Ovary (tissue), 9 donors: Measurements from ENCODE around the gene SBK2. TPM values are rescaled to one million over a fixed set of nuclear protein-coding genes. Genes with fewer than 3 reads are reported as not detected.
"Not testable (repeated sequence)": the region's sequence is repeated elsewhere in the genome, so short reads cannot be mapped to it uniquely, and the experiment has no call there.

ENCODE experiments used
- DNase-seq, 5 donors: peaks; one replicate each; pipeline ENCODE4 v3.0.0-alpha.2; 2019 to 2020
- H3K27ac ChIP-seq, 2 donors: fragments of 200-600 bp; one replicate each; pipeline versions ENCODE4 v1.5.1 to v1.8.0; 2019 to 2022
- H3K27me3 ChIP-seq: fragments of 200-600 bp; one replicate; pipeline ENCODE4 v1.8.0; 2022
- H3K36me3 ChIP-seq: fragments of 200-600 bp; sonication (generic); one replicate; pipeline ENCODE4 v1.5.1; 2019
- H3K4me1 ChIP-seq: one replicate; pipeline ENCODE4 v1.8.1; 2013; ENCODE audit warnings: mild to moderate bottlenecking, moderate library complexity; ENCODE audit not compliant: insufficient read depth
- H3K4me3 ChIP-seq: fragments of 200-600 bp; sonication (generic); one replicate; pipeline ENCODE4 v1.5.1; 2017
- H3K9me3 ChIP-seq, 2 donors: fragments of 200-600 bp in 1 of 2; sonication (generic) in 1 of 2; one replicate each; pipeline versions ENCODE4 v1.5.1 to v1.8.1; 2013 to 2019; ENCODE audit warnings: mild to moderate bottlenecking in 1 of 2, moderate library complexity in 1 of 2
- CTCF ChIP-seq, 3 donors: fragments of 450-650 bp in 2 of 3; fragments of 200-600 bp in 1 of 3; IDR thresholded peaks; one replicate each; pipeline versions ENCODE4 v1.5.1 to v1.8.0; 2016 to 2022; ENCODE audit warnings: antibody characterized with exemption in 3 of 3, mild to moderate bottlenecking in 1 of 3
- EP300 ChIP-seq: sonication (generic); formaldehyde crosslinking; IDR thresholded peaks from one replicate; pipeline ENCODE4 v1.6.1; 2017; ENCODE audit warnings: antibody characterized with exemption
- POLR2A ChIP-seq: fragments of 450-650 bp; IDR thresholded peaks from one replicate; pipeline ENCODE4 v1.6.1; 2017; ENCODE audit warnings: antibody characterized with exemption, mild to moderate bottlenecking, moderate library complexity
- WGBS, 3 donors: extraction: QIAGEN DNeasy Blood & Tissue Kit in 1 of 3; methylation state at CpG; one replicate each; pipeline versions ENCODE4 v1.1.5 to v1.1.7; 2013 to 2017; 5-methylcytosine and 5-hydroxymethylcytosine counted together
- intact Hi-C, 4 donors: fragments of 100-400 bp; cut with DNase I; formaldehyde crosslinking; loops; one replicate each; pipeline versions ENCODE4 v1.11.0 to v1.15.1; 2022 to 2023
- polyA plus RNA-seq, 2 donors: library from polyadenylated mRNA; stranded (reverse); fragments of 200-250 nt in 1 of 2; fragments of 350-450 nt in 1 of 2; fragmentation: Illumina TruSeq in 1 of 2; extraction: RNeasy Lipid Tissue Mini Kit (QIAGEN cat#74804) in 1 of 2; gene quantifications; one replicate each; pipeline ENCODE4 v1.2.3, GENCODE V29; 2013 to 2014
- total RNA-seq, 7 donors: library from RNA; depleted of rRNA in 2 of 7; stranded (reverse); fragments of >200 nt in 2 of 7; fragmentation: NEBNext Ultra II Directional in 3 of 7; extraction: Animal tissue kit (Norgen Biotek cat#: 25700) in 3 of 7; gene quantifications; one replicate each; pipeline versions ENCODE4 v1.1.0 to v1.2.4, GENCODE V29; 2016 to 2023
- donor health status: DM: no; HTN: no; CAD: no; lungs with moderate emphysema.
- donor health status: DM: no; HTN: no; CAD: no.
- donor health status: Bipolar disorder and iron deficiency.
- donor health status: DM: yes; HTN: yes; CAD: no.
- donor health status: DM: no; HTN: no; CAD: no.
- donor health status: DM: yes; HTN: yes; CAD: no.

The SBK2 gene
- total and polyA plus RNA-seq, 9 donors, result 0.20 to 1.0 TPM; not detected in 7

GRCh38 chr19:55535173-55535964 is 1.6 kb downstream of the SBK2 start:
- H3K4me3 ChIP-seq, result no peak overlapping the region
- no peaks in the 10 kb centered on the region for H3K27me3 ChIP-seq
- H3K4me1 ChIP-seq, result no peaks in the 10 kb centered on the region
- DNase-seq, result no peak
- no peak overlapping the region for H3K27ac ChIP-seq
- no peak for TF ChIP-seq POLR2A
- no peaks in the 10 kb centered on the region for H3K9me3 ChIP-seq
- intact Hi-C loops, result no loop called here
- H3K36me3 ChIP-seq, result no peaks in the 10 kb centered on the region
- WGBS, 3 donors, result 61 to 70% (median 61%) methylated on average over 12 of the region's 12 CpGs

GRCh38 chr19:55534280-55534679 is 2.7 kb downstream of the SBK2 start:
- H3K27ac ChIP-seq, H3K27me3 ChIP-seq, H3K36me3 ChIP-seq, H3K4me3 ChIP-seq, DNase-seq, H3K4me1 ChIP-seq, H3K9me3 ChIP-seq, intact Hi-C loops: not testable (repeated sequence)
- WGBS, 3 donors, result 83 to 94% (median 88%) methylated on average over 7 of the region's 7 CpGs

- DNase-seq, result no peak
- H3K27ac ChIP-seq, result no peak overlapping the region
- no peaks in the 10 kb centered on the region for H3K9me3 ChIP-seq
- no peaks in the 10 kb centered on the region for H3K27me3 ChIP-seq
- no peaks in the 10 kb centered on the region for H3K36me3 ChIP-seq
- peaks cover 2% of the 10 kb centered on the region for H3K4me1 ChIP-seq
- no peak overlapping the region for H3K4me3 ChIP-seq
- TF ChIP-seq CTCF (IDR thresholded peaks at IDR 0.05) (no peak), EP300 (no peak), POLR2A (no peak)
- 81 to 89% (median 83%) methylated on average over 17 to 26 of the region's 26 CpGs for WGBS, 3 donors
- intact Hi-C loops, result no loop called here
Observed at GRCh38 chr19:55530996-55531395, 5.9 kb downstream of the SBK2 start.

- TF ChIP-seq POLR2A (no peak), EP300 (no peak), CTCF (IDR thresholded peaks at IDR 0.05) (no peak)
- Histone ChIP-seq H3K4me3 (no peak overlapping the region), H3K36me3 (no peaks in the 10 kb centered on the region), H3K27ac (no peak overlapping the region), H3K9me3 (no peaks in the 10 kb centered on the region), H3K4me1 (peaks cover 2% of the 10 kb centered on the region), H3K27me3 (no peaks in the 10 kb centered on the region)
- DNase-seq, result no peak
- WGBS, 3 donors, result 84 to 91% (median 85%) methylated on average over 55 to 56 of the region's 56 CpGs
- intact Hi-C loops, result loop anchor here in 1 of 4 donors (5.0 kb wide), 1 partner anchor 38 kb away; no protein-coding TSS in a partner anchor
Observed at GRCh38 chr19:55529636-55530234, 7.2 kb downstream of the SBK2 start.

DNA sequence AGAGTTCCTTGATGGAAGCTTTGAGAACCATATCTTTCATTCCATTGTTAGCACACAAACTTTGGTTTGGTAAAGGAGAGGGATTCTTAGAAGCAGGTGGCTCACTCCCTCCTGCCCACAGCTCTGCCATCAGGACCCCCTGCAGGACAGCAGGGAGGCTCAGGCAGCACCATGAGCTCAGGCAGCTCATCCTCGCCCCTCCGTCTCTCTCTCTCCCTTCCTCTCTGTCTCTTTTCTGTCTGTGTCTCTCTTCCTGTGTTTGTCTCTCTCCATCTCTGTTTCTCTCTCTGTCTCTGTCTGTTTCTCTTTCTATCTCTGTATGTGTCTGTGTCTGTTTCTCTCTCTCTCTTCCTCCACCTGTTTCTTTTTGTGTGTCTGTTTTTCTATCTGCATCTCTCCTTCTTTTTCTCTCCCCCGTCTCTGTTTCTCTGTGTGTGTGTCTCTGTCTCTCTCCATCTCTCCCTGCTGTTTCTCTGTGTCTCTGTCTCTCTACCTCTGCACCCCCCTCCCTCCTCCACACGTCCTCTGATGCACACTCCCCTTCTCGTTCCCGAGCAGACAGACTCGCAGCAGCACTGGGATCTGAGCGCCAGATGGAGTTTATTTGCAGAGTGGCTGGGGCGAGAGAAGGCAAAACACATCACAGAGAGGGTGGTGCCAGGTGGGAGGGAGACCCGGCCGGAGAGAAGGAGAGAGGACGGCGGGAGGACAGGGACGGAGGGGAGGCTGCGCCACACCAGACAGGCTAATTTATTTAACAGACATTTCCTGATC is 8.7 kb downstream of the SBK2 start:
- no peaks in the 10 kb centered on the region for H3K27me3 ChIP-seq
- no peak overlapping the region for H3K27ac ChIP-seq
- no peaks in the 10 kb centered on the region for H3K36me3 ChIP-seq
- H3K4me1 ChIP-seq, result peaks cover 2% of the 10 kb centered on the region
- DNase-seq, result no peak
- intact Hi-C loops, result loop anchor here in 1 of 4 donors (5.0 kb wide), 1 partner anchor 39 kb away; no protein-coding TSS in a partner anchor
- H3K9me3 ChIP-seq, result no peaks in the 10 kb centered on the region
- WGBS, 3 donors, result 6 to 10% (median 9%) methylated on average over 15 of the region's 15 CpGs
- TF ChIP-seq CTCF (IDR thresholded peaks at IDR 0.05) (no peak), POLR2A (no peak), EP300 (no peak)
- H3K4me3 ChIP-seq, result no peak overlapping the region
